Measurements from ENCODE around the gene CACNA1H. TPM values are rescaled to one million over a fixed set of nuclear protein-coding genes. Genes with fewer than 3 reads are reported as not detected.

The CACNA1H gene
- total and polyA plus RNA-seq, 2 donors (not counting 3 experiments of a cell fraction or from before 2014, with no cell fraction given), result 0.03 TPM; not detected in 1

GRCh38 chr16:1217526-1217925 is 64.6 kb downstream of the CACNA1H start:
- ChIA-PET POLR2A (no interaction called here), CTCF (no interaction called here)
- no peaks in the 10 kb centered on the region for H3K9me3 ChIP-seq (replicated peaks; ENCODE audit: control insufficient read depth, insufficient read depth, low read length)
- no peak overlapping the region for H2AFZ ChIP-seq (ENCODE audit: low read depth, low read length)
- no peaks in the 10 kb centered on the region for H4K20me1 ChIP-seq (replicated peaks; ENCODE audit: control insufficient read depth, extremely low read depth, insufficient read depth, low read length)
- H3K4me2 ChIP-seq (ENCODE audit: insufficient read depth, low read length), result no peak overlapping the region
- no peaks in the 10 kb centered on the region for H3K36me3 ChIP-seq (ENCODE audit: control insufficient read depth in 2 of 2, extremely low read depth in 1 of 2, insufficient read depth in 2 of 2, low read length in 2 of 2)
- TF ChIP-seq POLR2AphosphoS5 (IDR thresholded peaks at IDR 0.05; ENCODE audit: insufficient read depth, low read depth, low read length) (no peak), GATA2 (IDR thresholded peaks at IDR 0.05; ENCODE audit: insufficient read depth, insufficient read length, low read depth, low read length) (no peak), POLR2A (IDR thresholded peaks at IDR 0.05; ENCODE audit: low read depth, low read length) (no peak), EZH2 (IDR thresholded peaks at IDR 0.05; ENCODE audit: borderline replicate concordance, low read depth, low read length, severe bottlenecking) (no peak), MYC (IDR thresholded peaks at IDR 0.05; ENCODE audit: low read depth, low read length) (no peak), FOS (IDR thresholded peaks at IDR 0.05; ENCODE audit: borderline replicate concordance, insufficient read depth, low read length) (no peak), JUN (IDR thresholded peaks at IDR 0.05; ENCODE audit: borderline replicate concordance, insufficient read depth, insufficient read length, low read depth) (no peak), CTCF (IDR thresholded peaks at IDR 0.05; ENCODE audit: extremely low read depth in 1 of 2, insufficient read depth in 1 of 2, low read depth in 1 of 2, low read length in 2 of 2) (no peak), MAX (IDR thresholded peaks at IDR 0.05; ENCODE audit: insufficient read depth, insufficient read length) (no peak)
- dilution Hi-C loops (cut with MboI; ENCODE audit: extremely low pct_ligation_motif_present, low sequenced_read_pairs), result no loop called here
- no peaks in the 10 kb centered on the region for H3K79me2 ChIP-seq (ENCODE audit: control insufficient read depth, insufficient read depth, low read length)
- intact Hi-C loops (cut with micrococcal nuclease), result loop anchor here (2.0 kb wide), 1 partner anchor 43 kb away; no protein-coding TSS in a partner anchor
- FAIRE-seq, result no peak
- no peak overlapping the region for H3K27ac ChIP-seq (ENCODE audit: insufficient read depth, low read depth, low read length)
- H3K27me3 ChIP-seq (ENCODE audit: control insufficient read depth in 2 of 2, insufficient read depth in 2 of 2, low read length in 2 of 2), result no peaks in the 10 kb centered on the region
- no peaks in the 10 kb centered on the region for H3K9me1 ChIP-seq (replicated peaks; ENCODE audit: control insufficient read depth, extremely low read depth, insufficient read depth, low read length)
- DNase-seq (ENCODE audit: low read depth, low spot score), result no peak
- BruUV-seq (replicated peaks), result no TSS peak
- no peak overlapping the region for H3K9ac ChIP-seq (replicated peaks; ENCODE audit: extremely low read depth, insufficient read depth, low read length)
- H3K4me1 ChIP-seq (ENCODE audit: control insufficient read depth, extremely low read depth, insufficient read depth, low read length), result no peaks in the 10 kb centered on the region
- no peak overlapping the region for H3K4me3 ChIP-seq (replicated peaks in 1 of 3; ENCODE audit: insufficient read depth in 1 of 3, low read depth in 1 of 3, low read length in 3 of 3)

Measured in endothelial cell of umbilical vein (primary cell).